NT2/D1 (cell line): Measurements from ENCODE around the gene A4GALT.
A peak's percentile ranks its signal among the peaks of the same experiment; 100 is the strongest.

Experiments
- DNase-seq: peaks from one replicate; pipeline ENCODE4 v3.0.0-alpha.2; 2011; ENCODE audit warnings: low read depth, low spot score
- H3K27me3 ChIP-seq: 2 replicates; pipeline ENCODE4 v1.6.0; 2011; ENCODE audit warnings: mild to moderate bottlenecking; ENCODE audit not compliant: insufficient read length, insufficient read depth
- H3K36me3 ChIP-seq: 2 replicates; pipeline ENCODE4 v1.6.1; 2011; ENCODE audit warnings: mild to moderate bottlenecking, low read length, mixed read lengths; ENCODE audit not compliant: insufficient read depth, insufficient read length
- H3K4me1 ChIP-seq: 2 replicates; pipeline ENCODE4 v1.5.1; 2011; ENCODE audit not compliant: insufficient read depth, insufficient read length
- H3K4me3 ChIP-seq: 2 replicates; pipeline ENCODE4 v1.5.1; 2011; ENCODE audit warnings: low read depth; ENCODE audit not compliant: insufficient read length
- H3K9ac ChIP-seq: 2 replicates; pipeline ENCODE4 v1.6.0; 2011; ENCODE audit warnings: low read depth; ENCODE audit not compliant: insufficient read length
- H3K9me3 ChIP-seq: 2 replicates; pipeline ENCODE4 v1.5.1; 2011; ENCODE audit warnings: mild to moderate bottlenecking, low read length; ENCODE audit not compliant: insufficient read depth
- SUZ12 ChIP-seq: IDR thresholded peaks from 2 replicates; pipeline ENCODE4 v1.6.1; 2011; ENCODE audit not compliant: insufficient read length, insufficient read depth; ENCODE audit errors: extremely low read depth
- YY1 ChIP-seq: IDR thresholded peaks from 2 replicates; pipeline ENCODE4 v1.6.1; 2011; ENCODE audit not compliant: insufficient read length, insufficient read depth
- ZNF274 ChIP-seq: IDR thresholded peaks from 2 replicates; pipeline ENCODE4 v1.6.1; 2011; ENCODE audit warnings: mild to moderate bottlenecking, low read depth, low read length

Gene A4GALT, protein sequence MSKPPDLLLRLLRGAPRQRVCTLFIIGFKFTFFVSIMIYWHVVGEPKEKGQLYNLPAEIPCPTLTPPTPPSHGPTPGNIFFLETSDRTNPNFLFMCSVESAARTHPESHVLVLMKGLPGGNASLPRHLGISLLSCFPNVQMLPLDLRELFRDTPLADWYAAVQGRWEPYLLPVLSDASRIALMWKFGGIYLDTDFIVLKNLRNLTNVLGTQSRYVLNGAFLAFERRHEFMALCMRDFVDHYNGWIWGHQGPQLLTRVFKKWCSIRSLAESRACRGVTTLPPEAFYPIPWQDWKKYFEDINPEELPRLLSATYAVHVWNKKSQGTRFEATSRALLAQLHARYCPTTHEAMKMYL

DNA sequence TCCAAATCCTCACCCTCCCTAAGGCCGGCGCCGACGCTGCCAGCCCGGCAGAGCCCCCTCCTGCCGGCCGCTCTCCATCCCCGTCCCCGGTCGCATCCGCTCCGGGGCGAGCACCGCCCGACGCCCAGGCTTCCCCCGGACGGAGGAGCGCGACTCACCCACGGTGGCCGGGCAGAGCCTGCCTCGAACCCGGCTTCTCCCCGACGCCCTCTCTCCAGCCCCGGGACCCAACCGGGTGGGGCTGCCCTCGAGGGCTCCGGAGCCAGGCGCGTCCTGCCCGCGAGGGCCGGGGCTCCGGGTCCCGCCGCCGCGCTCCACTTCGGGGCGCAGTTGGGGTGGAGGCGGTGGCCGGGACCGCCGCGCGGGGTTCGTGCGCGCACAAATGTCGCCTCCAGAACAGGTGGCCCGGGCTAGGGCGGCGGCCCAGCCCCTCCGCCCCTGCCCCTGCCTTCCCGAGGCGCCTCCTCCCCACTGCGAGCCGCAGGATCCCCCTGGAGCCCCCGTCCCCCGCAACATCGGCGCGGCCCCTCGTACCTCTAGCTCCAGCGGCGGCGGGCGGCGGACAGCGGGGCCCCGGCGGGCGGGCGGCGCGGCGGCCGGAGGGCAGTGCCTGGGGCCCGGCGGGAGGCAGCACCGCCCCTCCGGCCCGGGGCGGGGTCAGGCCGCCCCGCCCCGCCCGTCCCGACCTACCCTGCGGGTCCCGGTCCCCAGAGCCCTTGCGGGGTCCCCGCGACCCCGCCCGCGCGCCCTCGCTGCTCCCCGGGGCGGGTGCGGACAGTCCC is at the start of gene A4GALT:
Gene A4GALT, minus strand, starts transcription at position 608 of the 782 bp plus-strand sequence. CDS start 26,919 bp downstream, outside the sequence.
- TF ChIP-seq ZNF274 (no peak), SUZ12 (no peak), YY1 (no peak)
- Histone ChIP-seq H3K4me3 (peak within 1 kb of the TSS; percentile 59), H3K27me3 (peaks cover 32% of the 10 kb centered on the region), H3K4me1 (peaks cover 11% of the 10 kb centered on the region), H3K9me3 (no peaks in the 10 kb centered on the region), H3K36me3 (no peaks in the 10 kb centered on the region), H3K9ac (peak within 1 kb of the TSS; percentile 74)
- DNase-seq, result no peak

DNA sequence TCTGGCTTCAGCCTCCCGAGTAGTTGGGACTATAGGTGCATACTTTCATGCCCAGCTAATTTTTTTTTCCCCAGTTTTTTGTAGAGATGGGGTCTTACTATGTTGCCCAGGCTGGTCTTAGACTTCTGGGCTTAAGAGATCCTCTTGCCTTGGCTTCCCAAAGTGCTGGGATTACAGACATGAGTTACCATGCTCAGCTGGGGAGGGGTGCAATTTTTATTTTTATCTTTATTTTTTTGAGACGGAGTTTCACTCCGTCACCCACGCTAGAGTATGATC is 49.7 kb upstream of the A4GALT start:
- Histone ChIP-seq H3K4me3 (no peak overlapping the region), H3K36me3 (no peaks in the 10 kb centered on the region), H3K4me1 (no peaks in the 10 kb centered on the region), H3K9me3 (no peaks in the 10 kb centered on the region), H3K27me3 (no peaks in the 10 kb centered on the region), H3K9ac (no peak overlapping the region)
- no peak for DNase-seq
- TF ChIP-seq ZNF274 (no peak), SUZ12 (no peak), YY1 (no peak)

DNA sequence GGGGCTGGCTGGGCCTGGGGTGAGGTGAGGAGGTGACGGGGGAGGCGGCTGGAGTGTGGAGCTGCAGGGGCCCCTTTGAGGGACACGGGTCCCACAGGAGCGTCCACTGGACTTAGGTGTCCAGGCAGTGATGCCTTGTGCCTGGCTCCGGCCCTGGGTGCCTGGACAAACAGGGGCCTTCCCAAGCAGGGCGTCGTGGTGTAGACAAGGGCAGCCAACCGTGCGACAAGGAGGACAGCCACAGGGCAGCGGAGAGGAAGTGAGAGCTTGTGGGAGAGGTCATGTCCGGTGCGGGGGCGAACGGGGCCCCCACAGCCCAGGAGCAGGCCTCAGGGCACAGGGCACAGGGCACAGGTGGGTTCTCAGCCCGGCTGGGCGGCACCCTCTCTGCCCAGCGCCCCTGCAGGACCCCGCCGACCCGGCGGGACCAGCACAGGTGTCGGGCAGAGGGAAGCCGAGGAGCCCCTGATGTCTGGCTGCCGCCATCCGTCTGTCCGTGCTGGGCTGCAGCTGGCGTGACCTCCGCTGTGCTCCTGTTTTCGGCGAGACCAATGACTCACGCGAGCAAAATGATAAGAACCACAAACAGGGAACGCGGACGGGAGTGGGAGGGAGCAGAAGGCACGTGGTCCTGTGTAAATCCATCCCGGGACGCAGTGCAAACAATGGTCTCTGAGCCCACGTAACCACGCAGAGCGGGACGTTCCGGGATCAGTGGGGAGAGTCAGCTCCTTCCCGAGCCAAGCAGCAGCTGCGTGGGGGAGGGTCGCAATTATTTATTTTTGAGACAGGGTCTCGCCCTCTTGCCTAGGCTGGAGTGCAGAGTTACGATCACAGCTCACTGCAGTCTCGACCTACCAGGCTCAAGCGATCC is 49.1 kb upstream of the A4GALT start:
- no peaks in the 10 kb centered on the region for H3K27me3 ChIP-seq
- TF ChIP-seq YY1 (no peak), SUZ12 (no peak), ZNF274 (no peak)
- H3K9me3 ChIP-seq, result no peaks in the 10 kb centered on the region
- H3K36me3 ChIP-seq, result no peaks in the 10 kb centered on the region
- DNase-seq, result no peak
- no peak overlapping the region for H3K9ac ChIP-seq
- no peak overlapping the region for H3K4me3 ChIP-seq
- H3K4me1 ChIP-seq, result no peaks in the 10 kb centered on the region

DNA sequence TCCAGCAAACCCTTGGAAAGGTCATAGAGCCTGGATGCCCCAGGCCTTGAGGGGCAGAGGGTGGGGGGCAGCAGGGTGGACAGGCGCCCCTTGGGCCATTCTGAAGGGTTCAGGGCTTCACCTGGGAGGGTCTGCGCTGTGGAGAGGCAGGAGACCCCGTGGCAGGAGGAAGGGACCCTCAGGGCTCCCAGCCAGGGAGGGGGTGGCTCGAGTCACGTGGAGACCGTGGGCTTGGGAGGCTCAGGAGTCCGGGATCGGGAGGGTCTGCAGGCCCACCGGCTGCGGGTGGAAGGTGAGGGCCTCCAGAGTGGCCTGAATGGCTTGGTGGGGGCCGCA is 48.5 kb upstream of the A4GALT start:
- H3K36me3 ChIP-seq, result no peaks in the 10 kb centered on the region
- no peak for TF ChIP-seq SUZ12
- TF ChIP-seq ZNF274, result no peak
- TF ChIP-seq YY1, result no peak
- no peak overlapping the region for H3K9ac ChIP-seq
- H3K27me3 ChIP-seq, result no peaks in the 10 kb centered on the region
- H3K4me3 ChIP-seq, result no peak overlapping the region
- no peaks in the 10 kb centered on the region for H3K4me1 ChIP-seq
- H3K9me3 ChIP-seq, result no peaks in the 10 kb centered on the region
- DNase-seq, result no peak

DNA sequence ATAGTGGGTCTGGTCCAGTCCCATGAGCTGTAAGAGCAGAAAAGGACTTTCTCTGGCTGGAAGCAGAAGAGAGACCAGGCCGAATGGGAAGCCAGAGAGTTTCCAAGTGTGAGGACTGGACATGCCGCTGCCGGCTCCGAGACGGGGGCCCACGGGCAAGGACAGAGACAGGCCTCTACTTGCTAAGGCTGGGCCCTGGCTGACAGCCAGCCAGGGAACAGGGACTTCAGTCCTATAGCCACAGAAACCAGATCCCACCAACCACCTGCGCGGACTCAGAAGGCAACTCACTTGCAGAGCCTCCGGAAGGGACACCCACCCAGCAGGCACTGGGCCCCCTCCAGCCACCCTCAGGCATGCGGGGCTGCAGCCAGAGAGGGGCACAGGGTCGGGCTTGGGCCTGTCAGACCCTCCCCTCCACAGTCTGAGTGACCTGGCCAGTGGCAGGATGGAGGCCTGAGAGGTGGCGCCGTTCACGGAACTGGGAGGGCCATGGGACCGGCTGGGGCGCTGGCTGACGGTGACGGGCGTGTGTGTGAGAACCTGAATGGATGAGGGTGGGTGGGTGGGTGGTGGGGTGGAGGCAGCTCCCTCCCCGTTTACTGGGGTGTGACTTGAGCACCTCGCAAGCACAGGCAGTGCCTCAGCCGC is 47.8 kb upstream of the A4GALT start:
- H3K4me3 ChIP-seq, result no peak overlapping the region

DNA sequence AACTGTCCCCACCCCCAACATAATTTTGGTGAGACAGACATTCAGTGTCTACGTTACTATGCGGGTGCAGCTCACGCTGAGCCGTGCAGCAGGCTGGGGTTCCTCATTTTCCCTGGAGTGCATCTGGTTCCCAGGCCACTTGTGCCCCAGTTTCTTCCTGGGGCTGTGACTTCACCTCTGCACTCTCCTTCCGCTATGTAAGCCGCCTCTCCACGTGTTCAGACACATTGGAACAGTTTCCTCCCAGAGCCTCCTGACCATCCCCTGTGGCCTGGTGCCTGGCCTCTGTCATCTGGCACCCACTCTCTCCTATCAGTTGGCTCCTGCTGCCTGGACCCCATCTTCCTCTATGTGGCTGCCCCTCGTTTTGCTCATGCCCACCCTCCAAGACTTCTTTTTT is 46.2 kb upstream of the A4GALT start:
- Histone ChIP-seq H3K27me3 (no peaks in the 10 kb centered on the region), H3K4me1 (no peaks in the 10 kb centered on the region), H3K4me3 (no peak overlapping the region), H3K9ac (no peak overlapping the region), H3K36me3 (no peaks in the 10 kb centered on the region), H3K9me3 (no peaks in the 10 kb centered on the region)
- TF ChIP-seq YY1, result no peak
- TF ChIP-seq ZNF274, result no peak
- TF ChIP-seq SUZ12, result no peak
- DNase-seq, result no peak

More for the DNA sequence above, 47.8 kb upstream of the A4GALT start:
- no peaks in the 10 kb centered on the region for H3K4me1 ChIP-seq
- H3K27me3 ChIP-seq, result no peaks in the 10 kb centered on the region
- no peak for DNase-seq
- H3K9ac ChIP-seq, result peak overlapping the region; percentile 21
- TF ChIP-seq SUZ12 (no peak), ZNF274 (no peak), YY1 (no peak)
- H3K36me3 ChIP-seq, result no peaks in the 10 kb centered on the region
- H3K9me3 ChIP-seq, result no peaks in the 10 kb centered on the region
